HFF-Myc (cell line): ENCODE measurements around the gene GMDS.

Source experiments
- DNase-seq: peaks from one replicate; pipeline ENCODE4 v3.0.0-alpha.2; 2011; ENCODE audit warnings: low read depth; ENCODE audit errors: extremely low read depth
- H3K4me3 ChIP-seq: replicated peaks from 2 replicates; pipeline ENCODE4 v1.5.1; 2011; ENCODE audit warnings: low read depth, mild to moderate bottlenecking, control low read depth, low read length
- TF ChIP-seq, protein P1 (sequence below): IDR thresholded peaks from 2 replicates; pipeline ENCODE4 v1.5.1; 2012; ENCODE audit warnings: mild to moderate bottlenecking, low read depth, low read length, control low read depth; ENCODE audit errors: missing control alignments

The GMDS gene

DNA sequence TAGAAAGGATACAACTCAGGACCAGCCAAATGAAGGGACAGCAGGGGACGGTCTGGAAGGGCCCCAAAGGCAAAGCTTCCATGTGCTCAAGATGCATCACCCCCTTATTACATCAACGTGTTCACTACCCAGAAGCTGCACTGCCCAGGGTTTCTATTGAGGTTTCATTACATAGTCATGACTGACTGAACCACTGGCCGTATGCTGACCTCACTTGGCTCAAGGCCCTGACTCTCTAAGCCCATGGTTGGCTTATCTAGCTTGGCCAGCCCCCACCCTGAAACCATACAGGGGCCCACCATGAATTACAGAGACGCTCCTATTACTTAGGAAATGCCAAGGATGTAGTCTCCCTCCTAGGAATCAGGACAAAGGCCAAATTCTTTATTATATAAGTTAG, 456.3 kb downstream of the GMDS start:
- TF ChIP-seq, protein P1, sequence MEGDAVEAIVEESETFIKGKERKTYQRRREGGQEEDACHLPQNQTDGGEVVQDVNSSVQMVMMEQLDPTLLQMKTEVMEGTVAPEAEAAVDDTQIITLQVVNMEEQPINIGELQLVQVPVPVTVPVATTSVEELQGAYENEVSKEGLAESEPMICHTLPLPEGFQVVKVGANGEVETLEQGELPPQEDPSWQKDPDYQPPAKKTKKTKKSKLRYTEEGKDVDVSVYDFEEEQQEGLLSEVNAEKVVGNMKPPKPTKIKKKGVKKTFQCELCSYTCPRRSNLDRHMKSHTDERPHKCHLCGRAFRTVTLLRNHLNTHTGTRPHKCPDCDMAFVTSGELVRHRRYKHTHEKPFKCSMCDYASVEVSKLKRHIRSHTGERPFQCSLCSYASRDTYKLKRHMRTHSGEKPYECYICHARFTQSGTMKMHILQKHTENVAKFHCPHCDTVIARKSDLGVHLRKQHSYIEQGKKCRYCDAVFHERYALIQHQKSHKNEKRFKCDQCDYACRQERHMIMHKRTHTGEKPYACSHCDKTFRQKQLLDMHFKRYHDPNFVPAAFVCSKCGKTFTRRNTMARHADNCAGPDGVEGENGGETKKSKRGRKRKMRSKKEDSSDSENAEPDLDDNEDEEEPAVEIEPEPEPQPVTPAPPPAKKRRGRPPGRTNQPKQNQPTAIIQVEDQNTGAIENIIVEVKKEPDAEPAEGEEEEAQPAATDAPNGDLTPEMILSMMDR: no peak
- no peak for DNase-seq
- no peak overlapping the region for H3K4me3 ChIP-seq

GRCh38 chr6:1787894-1788293, 457.5 kb downstream of the GMDS start:
- H3K4me3 ChIP-seq: no peak overlapping the region
- DNase-seq: no peak
- TF ChIP-seq, protein P1: no peak

- no peak for DNase-seq
- no peak overlapping the region for H3K4me3 ChIP-seq
These were observed 458.7 kb downstream of the GMDS start for GRCh38 chr6:1786455-1787453.

DNA sequence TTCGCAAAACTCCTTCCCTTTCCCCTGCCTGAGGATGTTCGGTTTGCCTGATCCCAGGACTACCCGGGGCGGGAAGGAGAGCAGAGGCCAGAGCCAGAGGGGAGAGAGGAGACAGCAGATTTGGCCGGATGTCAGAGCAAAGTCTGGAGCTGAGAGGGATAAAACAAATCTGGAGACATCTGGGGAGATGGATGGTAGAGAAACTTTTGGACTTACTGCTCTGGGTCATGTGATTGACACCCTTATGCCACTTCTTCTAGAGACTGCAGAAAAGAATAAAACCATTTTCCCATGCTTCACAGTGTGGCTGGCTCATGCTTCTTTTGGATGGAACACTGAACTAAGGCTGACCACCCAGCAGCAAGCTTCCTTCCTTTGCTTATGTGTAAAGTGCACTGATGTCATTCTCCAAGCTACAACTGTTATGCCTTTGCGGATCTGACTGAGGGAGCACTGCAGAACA, 461.0 kb downstream of the GMDS start:
- no peak overlapping the region for H3K4me3 ChIP-seq
- TF ChIP-seq, protein P1: no peak
- DNase-seq: no peak

More at GRCh38 chr6:1786455-1787453, 458.7 kb downstream of the GMDS start:
- TF ChIP-seq, protein P1: no peak

GRCh38 chr6:1781817-1782184, 463.6 kb downstream of the GMDS start:
- H3K4me3 ChIP-seq: no peak overlapping the region
- no peak for DNase-seq
- TF ChIP-seq, protein P1: no peak

DNA sequence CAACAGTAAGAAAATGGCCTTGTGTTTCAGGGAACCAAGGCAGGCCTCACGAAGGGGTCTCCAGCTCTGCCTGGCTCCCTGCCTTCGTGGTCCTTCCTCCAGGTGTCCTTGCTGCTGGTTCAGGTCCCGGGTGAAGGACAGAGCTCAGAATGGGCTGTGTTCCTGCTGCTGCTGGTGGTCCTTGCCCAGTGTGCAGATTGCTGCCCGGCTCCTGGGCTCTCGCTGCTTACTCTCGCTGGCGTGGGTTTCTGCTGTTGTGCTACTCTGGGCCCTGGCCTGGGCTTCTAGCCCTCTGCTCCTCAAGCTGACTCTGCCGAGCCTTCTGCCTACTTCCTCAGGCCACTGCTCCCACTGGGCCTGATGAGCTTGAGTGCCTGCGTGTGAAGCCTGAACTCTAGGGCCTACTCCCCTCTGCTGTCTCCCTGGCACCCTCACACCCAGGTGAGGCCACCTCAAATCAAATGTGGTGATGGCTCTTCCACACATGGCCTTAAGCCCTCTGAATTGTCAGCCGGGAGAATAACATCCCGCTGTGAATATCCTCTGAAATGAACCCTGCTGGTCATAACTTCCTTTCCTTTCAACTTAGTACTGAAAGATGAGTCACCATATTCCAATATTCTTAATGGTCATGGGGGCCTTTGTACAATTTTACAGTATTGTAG, 464.1 kb downstream of the GMDS start:
- DNase-seq: no peak
- TF ChIP-seq, protein P1: no peak
- no peak overlapping the region for H3K4me3 ChIP-seq
